ENCODE measurements around the gene RBCK1.
"Not testable (repeated sequence)": the region's sequence is repeated elsewhere in the genome, so short reads cannot be mapped to it uniquely, and the experiment has no call there.

The RBCK1 gene

GRCh38 chr20:476561-477249, 68.6 kb downstream of the RBCK1 start:
- not testable (repeated sequence) for DNase-seq

DNA sequence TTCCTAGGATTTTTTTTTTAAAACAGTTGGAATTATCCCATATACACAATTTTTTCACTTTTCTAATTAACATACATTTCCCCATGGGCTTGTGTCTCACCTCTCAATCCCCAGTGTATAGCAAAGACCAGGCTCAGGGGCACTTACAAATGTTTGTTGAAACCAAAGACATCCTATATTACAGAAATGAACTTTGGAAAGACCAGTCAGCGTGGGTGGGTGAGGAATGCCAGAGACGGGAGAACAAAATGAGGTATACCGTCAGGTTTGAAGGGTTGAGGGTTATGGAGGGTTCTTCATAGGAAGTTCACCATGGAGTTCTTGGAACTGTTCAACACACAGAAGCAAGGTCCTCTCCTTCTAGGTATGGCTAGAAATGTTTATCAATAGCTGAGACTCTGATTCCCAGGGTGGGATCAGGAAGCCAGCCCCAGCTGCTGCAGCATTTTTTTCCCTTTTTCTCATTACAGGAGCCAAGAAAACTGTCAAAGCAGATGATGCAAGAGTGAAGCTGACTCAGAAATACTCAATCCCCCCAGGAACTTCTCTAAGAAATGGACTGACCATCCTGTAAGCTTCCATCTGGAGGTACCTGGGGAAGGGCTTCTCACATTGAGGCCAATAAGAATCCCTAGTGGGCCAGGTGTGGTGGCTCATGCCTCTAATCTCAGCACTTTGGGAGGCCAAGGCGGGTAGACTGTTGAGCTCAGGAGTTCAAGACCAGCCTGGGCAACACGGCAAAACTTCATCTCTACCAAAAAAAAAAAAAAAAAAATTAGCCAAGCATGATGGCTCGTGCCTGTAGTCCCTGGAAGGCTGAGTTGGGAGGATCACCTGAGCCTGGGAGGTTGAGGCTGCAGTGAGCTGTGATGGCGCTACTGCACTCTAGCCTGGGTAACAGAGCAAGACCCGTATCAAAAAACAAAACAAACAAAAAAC, 70.2 kb downstream of the RBCK1 start:
- DNase-seq: no peak

- DNase-seq: no peak
These were observed 70.9 kb downstream of the RBCK1 start for GRCh38 chr20:478949-479429.

GRCh38 chr20:479487-479886, 71.4 kb downstream of the RBCK1 start:
- DNase-seq: no peak

GRCh38 chr20:480044-480443, 71.9 kb downstream of the RBCK1 start:
- no peak for DNase-seq

GRCh38 chr20:481167-481566, 73.1 kb downstream of the RBCK1 start:
- no peak for DNase-seq
